Measurements from ENCODE around the gene LCE1B. TPM values are rescaled to one million over a fixed set of nuclear protein-coding genes. Genes with fewer than 3 reads are reported as not detected.

Gene LCE1B
- total RNA-seq, 6 experiments from 2014 or later: not detected

GRCh38 chr1:152855661-152856060 lies 43.9 kb downstream of the LCE1B start:
- no peak for TF ChIP-seq CTCF (IDR thresholded peaks at IDR 0.05)
- no peak for TF ChIP-seq POLR2A (IDR thresholded peaks at IDR 0.05)
- 0% methylated on average over 2 of the region's 2 CpGs for WGBS (ENCODE audit: insufficient coverage, low coverage, low lambda C conversion rate, missing lambda C conversion rate)
- DNase-seq: no peak
- Histone ChIP-seq H3K36me3 (no peaks in the 10 kb centered on the region), H3K27ac (no peak overlapping the region), H3K9me3 (no peaks in the 10 kb centered on the region), H3K4me3 (no peak overlapping the region), H3K27me3 (no peaks in the 10 kb centered on the region), H3K4me1 (no peaks in the 10 kb centered on the region)
- no peak for ATAC-seq
- intact Hi-C loops (cut with DNase I): no loop called here

GRCh38 chr1:152858062-152858461 lies 46.3 kb downstream of the LCE1B start:
- WGBS (ENCODE audit: insufficient coverage, low coverage, low lambda C conversion rate, missing lambda C conversion rate): 70% methylated on average over 1 of the region's 1 CpG
- DNase-seq (no peak), ATAC-seq (no peak)
- H3K9me3 ChIP-seq: no peaks in the 10 kb centered on the region
- no peak overlapping the region for H3K4me3 ChIP-seq
- H3K27ac ChIP-seq: no peak overlapping the region
- intact Hi-C loops (cut with DNase I): no loop called here
- no peaks in the 10 kb centered on the region for H3K27me3 ChIP-seq
- TF ChIP-seq POLR2A (IDR thresholded peaks at IDR 0.05) (no peak), CTCF (IDR thresholded peaks at IDR 0.05) (no peak)
- H3K4me1 ChIP-seq: no peaks in the 10 kb centered on the region
- no peaks in the 10 kb centered on the region for H3K36me3 ChIP-seq

DNA sequence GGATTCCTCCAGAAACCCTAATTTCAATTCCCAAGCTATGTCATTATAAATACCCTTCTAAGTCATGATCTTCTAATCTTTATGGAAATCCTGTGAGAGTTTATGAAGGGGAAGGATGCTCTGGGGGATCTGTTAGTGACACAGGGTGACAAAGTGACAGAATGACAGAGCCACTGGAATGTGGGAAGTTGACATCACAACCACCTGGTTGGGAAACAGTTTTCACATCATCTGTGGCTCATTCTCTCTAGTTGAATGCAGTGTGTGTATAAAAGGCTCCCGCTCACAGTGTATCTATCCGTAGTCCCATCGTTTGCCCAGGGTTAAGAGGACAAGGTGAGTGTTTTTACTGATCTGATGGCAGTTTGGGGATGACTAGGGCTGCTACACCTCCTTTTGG lies 47.9 kb downstream of the LCE1B start, which contains the start of gene LCE7A:
TSS of gene LCE7A (plus strand) at position 301 of the 400 bp plus-strand sequence. CDS start 702 bp downstream, outside the sequence.
- Histone ChIP-seq H3K4me1 (no peaks in the 10 kb centered on the region), H3K36me3 (no peaks in the 10 kb centered on the region), H3K4me3 (no peak within 1 kb of the TSS), H3K27me3 (no peaks in the 10 kb centered on the region), H3K27ac (no peak within 1 kb of the TSS), H3K9me3 (no peaks in the 10 kb centered on the region)
- WGBS (ENCODE audit: insufficient coverage, low coverage, low lambda C conversion rate, missing lambda C conversion rate): 61% methylated on average over 3 of the region's 3 CpGs
- no peak for ATAC-seq
- intact Hi-C loops (cut with DNase I): no loop called here
- no peak for DNase-seq
- no peak for TF ChIP-seq CTCF (IDR thresholded peaks at IDR 0.05)
- no peak for TF ChIP-seq POLR2A (IDR thresholded peaks at IDR 0.05)

DNA sequence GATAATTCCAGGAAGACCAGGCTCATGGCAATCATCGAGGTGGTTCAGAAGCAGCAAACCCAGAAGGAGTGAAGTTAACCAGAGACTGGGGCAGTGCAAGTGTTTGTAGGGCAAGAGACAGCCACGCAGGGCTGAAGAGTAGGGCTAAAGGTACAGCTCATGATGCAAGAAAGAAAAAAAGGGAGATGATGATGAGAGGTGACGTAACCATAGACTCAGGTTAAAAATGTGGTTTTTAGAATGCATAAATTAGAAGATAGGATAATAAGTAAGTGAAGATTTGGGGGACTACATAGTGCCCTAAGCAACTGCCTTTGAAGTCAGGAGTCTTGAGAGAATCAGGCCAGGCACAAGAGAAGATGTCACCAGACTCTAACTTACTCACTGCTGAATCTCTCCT lies 48.4 kb downstream of the LCE1B start:
- TF ChIP-seq CTCF (IDR thresholded peaks at IDR 0.05) (no peak), POLR2A (IDR thresholded peaks at IDR 0.05) (no peak)
- DNase-seq (no peak), ATAC-seq (no peak)
- Histone ChIP-seq H3K27ac (no peak overlapping the region), H3K4me3 (no peak overlapping the region), H3K4me1 (no peaks in the 10 kb centered on the region), H3K27me3 (no peaks in the 10 kb centered on the region), H3K36me3 (no peaks in the 10 kb centered on the region), H3K9me3 (no peaks in the 10 kb centered on the region)
- intact Hi-C loops (cut with DNase I): no loop called here
- WGBS (ENCODE audit: insufficient coverage, low coverage, low lambda C conversion rate, missing lambda C conversion rate): 43% methylated on average over 3 of the region's 3 CpGs

GRCh38 chr1:152861374-152861773 lies 49.6 kb downstream of the LCE1B start:
- no peak overlapping the region for H3K27ac ChIP-seq
- no peak for ATAC-seq
- no peaks in the 10 kb centered on the region for H3K36me3 ChIP-seq
- H3K4me1 ChIP-seq: no peaks in the 10 kb centered on the region
- WGBS (ENCODE audit: insufficient coverage, low coverage, low lambda C conversion rate, missing lambda C conversion rate): 53% methylated on average over 4 of the region's 4 CpGs
- H3K4me3 ChIP-seq: no peak overlapping the region
- intact Hi-C loops (cut with DNase I): no loop called here
- TF ChIP-seq POLR2A (IDR thresholded peaks at IDR 0.05): no peak
- no peak for TF ChIP-seq CTCF (IDR thresholded peaks at IDR 0.05)
- no peaks in the 10 kb centered on the region for H3K9me3 ChIP-seq
- DNase-seq: no peak
- H3K27me3 ChIP-seq: no peaks in the 10 kb centered on the region

All from right lobe of liver (tissue), 6 donors.